NCI-H82 treated with DMSO at 0.1 percent for 48 hours (cell line): ENCODE measurements around the gene FAM20B.
"Not testable (repeated sequence)": the region's sequence is repeated elsewhere in the genome, so short reads cannot be mapped to it uniquely, and the experiment has no call there.

Experiments used
- DNase-seq: peaks from one replicate; lab custom pipeline; 2025; ENCODE audit not compliant: unreplicated experiment; lab: John Stamatoyannopoulos, UW

FAM20B gene

GRCh38 chr1:179025125-179025974 lies at the start of gene FAM20B:
TSS of gene FAM20B (plus strand) at chr1:179025894. CDS start at chr1:179043848, 17,954 bp downstream.
- peak; percentile 82 for DNase-seq

GRCh38 chr1:178976541-178976940 lies 49.2 kb upstream of the FAM20B start:
- no peak for DNase-seq

- DNase-seq = no peak
Measured at GRCh38 chr1:178986204-178986603, 39.5 kb upstream of the FAM20B start.

- DNase-seq = not testable (repeated sequence)
Measured at GRCh38 chr1:178988198-178988597, 37.5 kb upstream of the FAM20B start.

- no peak for DNase-seq
Measured at GRCh38 chr1:178993559-178993958, 32.1 kb upstream of the FAM20B start.

GRCh38 chr1:178997428-178997827 lies 28.3 kb upstream of the FAM20B start:
- no peak for DNase-seq

GRCh38 chr1:178998295-178998694 lies 27.4 kb upstream of the FAM20B start:
- no peak for DNase-seq

- DNase-seq = no peak
Measured at GRCh38 chr1:178999061-178999460, 26.6 kb upstream of the FAM20B start.

- DNase-seq = no peak
Measured at GRCh38 chr1:179001451-179001850, 24.2 kb upstream of the FAM20B start.

- DNase-seq = not testable (repeated sequence)
Measured at GRCh38 chr1:179002064-179002463, 23.6 kb upstream of the FAM20B start.

- DNase-seq = peak; percentile 65
Measured at GRCh38 chr1:179002552-179003345, 22.9 kb upstream of the FAM20B start.

GRCh38 chr1:179003512-179004066 lies 22.1 kb upstream of the FAM20B start:
- DNase-seq = no peak

- DNase-seq = no peak
Measured at GRCh38 chr1:179007233-179007632, 18.5 kb upstream of the FAM20B start.

- no peak for DNase-seq
Measured at GRCh38 chr1:179010671-179011070, 15.0 kb upstream of the FAM20B start.

- DNase-seq = no peak
Measured at GRCh38 chr1:179012038-179012437, 13.7 kb upstream of the FAM20B start.

GRCh38 chr1:179014123-179014522 lies 11.6 kb upstream of the FAM20B start:
- DNase-seq = no peak

GRCh38 chr1:179015396-179015795 lies 10.3 kb upstream of the FAM20B start:
- no peak for DNase-seq

GRCh38 chr1:179016706-179017382 lies 8.8 kb upstream of the FAM20B start:
- DNase-seq = peak; percentile 43

- DNase-seq = peak; percentile 64
Measured at GRCh38 chr1:179017383-179018326, 8.0 kb upstream of the FAM20B start.

GRCh38 chr1:179021873-179022272 lies 3.8 kb upstream of the FAM20B start:
- no peak for DNase-seq
